ENCODE data around the gene HOGA1. TPM values are rescaled to one million over a fixed set of nuclear protein-coding genes. Genes with fewer than 3 reads are reported as not detected.
A peak's percentile ranks its signal among the peaks of the same experiment; 100 is the strongest.

HOGA1 gene
- total and polyA plus RNA-seq, 2 donors (not counting 3 experiments of a cell fraction or from before 2014, with no cell fraction given), result 0.44 to 0.91 TPM

DNA sequence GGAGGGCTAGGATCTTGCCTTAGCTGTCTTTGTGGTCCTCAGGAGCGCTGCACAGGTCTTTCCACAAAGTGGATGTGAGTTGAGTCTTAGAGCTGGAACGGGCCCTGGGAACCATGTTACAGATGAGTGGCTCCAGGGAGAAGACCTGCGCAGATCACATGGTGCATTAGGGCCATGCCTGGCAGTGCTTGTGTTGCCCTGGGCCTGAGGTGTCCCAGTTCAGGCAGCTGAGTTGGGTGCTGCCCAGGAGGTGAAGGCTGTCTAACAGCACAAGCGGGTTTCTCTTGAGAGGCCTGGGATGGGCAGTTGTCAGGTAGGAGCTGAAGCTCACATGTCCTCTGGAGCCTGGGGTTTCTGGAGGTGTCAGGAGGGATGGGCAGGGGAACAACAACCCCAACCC, 45.4 kb upstream of the HOGA1 start:
- BruUV-seq (replicated peaks), result no TSS peak
- H3K36me3 ChIP-seq (ENCODE audit: control insufficient read depth in 2 of 2, extremely low read depth in 1 of 2, insufficient read depth in 2 of 2, low read length in 2 of 2), result no peaks in the 10 kb centered on the region
- H2AFZ ChIP-seq (ENCODE audit: low read depth, low read length), result no peak overlapping the region
- H3K27me3 ChIP-seq (ENCODE audit: control insufficient read depth in 2 of 2, insufficient read depth in 2 of 2, low read length in 2 of 2), result no peaks in the 10 kb centered on the region
- no peak overlapping the region for H3K4me2 ChIP-seq (ENCODE audit: insufficient read depth, low read length)
- no peak overlapping the region for H3K9ac ChIP-seq (replicated peaks; ENCODE audit: extremely low read depth, insufficient read depth, low read length)
- H4K20me1 ChIP-seq (replicated peaks; ENCODE audit: control insufficient read depth, extremely low read depth, insufficient read depth, low read length), result no peaks in the 10 kb centered on the region
- peaks cover 44% of the 10 kb centered on the region for H3K4me1 ChIP-seq (ENCODE audit: control insufficient read depth, extremely low read depth, insufficient read depth, low read length)
- no peak overlapping the region for H3K4me3 ChIP-seq (replicated peaks in 1 of 3; ENCODE audit: insufficient read depth in 1 of 3, low read depth in 1 of 3, low read length in 3 of 3)
- H3K27ac ChIP-seq (ENCODE audit: insufficient read depth, low read depth, low read length), result peak overlapping the region; percentile 8
- peaks cover 4% of the 10 kb centered on the region for H3K79me2 ChIP-seq (ENCODE audit: control insufficient read depth, insufficient read depth, low read length)
- DNase-seq (ENCODE audit: low read depth, low spot score) (no peak), FAIRE-seq (no peak)
- no peaks in the 10 kb centered on the region for H3K9me3 ChIP-seq (replicated peaks; ENCODE audit: control insufficient read depth, insufficient read depth, low read length)
- POLR2A ChIA-PET, result no interaction called here
- intact Hi-C loops (cut with micrococcal nuclease) (no loop called here), dilution Hi-C loops (cut with MboI; ENCODE audit: extremely low pct_ligation_motif_present, low sequenced_read_pairs) (no loop called here)
- H3K9me1 ChIP-seq (replicated peaks; ENCODE audit: control insufficient read depth, extremely low read depth, insufficient read depth, low read length), result no peaks in the 10 kb centered on the region
- no peak for TF ChIP-seq GATA2 (IDR thresholded peaks at IDR 0.05; ENCODE audit: insufficient read depth, insufficient read length, low read depth, low read length)
- no peak for TF ChIP-seq MYC (IDR thresholded peaks at IDR 0.05; ENCODE audit: low read depth, low read length)
- no peak for TF ChIP-seq EZH2 (IDR thresholded peaks at IDR 0.05; ENCODE audit: borderline replicate concordance, low read depth, low read length, severe bottlenecking)
- no peak for TF ChIP-seq FOS (IDR thresholded peaks at IDR 0.05; ENCODE audit: borderline replicate concordance, insufficient read depth, low read length)
- TF ChIP-seq, protein P1, sequence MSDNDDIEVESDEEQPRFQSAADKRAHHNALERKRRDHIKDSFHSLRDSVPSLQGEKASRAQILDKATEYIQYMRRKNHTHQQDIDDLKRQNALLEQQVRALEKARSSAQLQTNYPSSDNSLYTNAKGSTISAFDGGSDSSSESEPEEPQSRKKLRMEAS (IDR thresholded peaks at IDR 0.05; ENCODE audit: insufficient read depth, insufficient read length), result no peak
- TF ChIP-seq POLR2A (IDR thresholded peaks at IDR 0.05; ENCODE audit: low read depth, low read length), result no peak
- TF ChIP-seq, protein P2, sequence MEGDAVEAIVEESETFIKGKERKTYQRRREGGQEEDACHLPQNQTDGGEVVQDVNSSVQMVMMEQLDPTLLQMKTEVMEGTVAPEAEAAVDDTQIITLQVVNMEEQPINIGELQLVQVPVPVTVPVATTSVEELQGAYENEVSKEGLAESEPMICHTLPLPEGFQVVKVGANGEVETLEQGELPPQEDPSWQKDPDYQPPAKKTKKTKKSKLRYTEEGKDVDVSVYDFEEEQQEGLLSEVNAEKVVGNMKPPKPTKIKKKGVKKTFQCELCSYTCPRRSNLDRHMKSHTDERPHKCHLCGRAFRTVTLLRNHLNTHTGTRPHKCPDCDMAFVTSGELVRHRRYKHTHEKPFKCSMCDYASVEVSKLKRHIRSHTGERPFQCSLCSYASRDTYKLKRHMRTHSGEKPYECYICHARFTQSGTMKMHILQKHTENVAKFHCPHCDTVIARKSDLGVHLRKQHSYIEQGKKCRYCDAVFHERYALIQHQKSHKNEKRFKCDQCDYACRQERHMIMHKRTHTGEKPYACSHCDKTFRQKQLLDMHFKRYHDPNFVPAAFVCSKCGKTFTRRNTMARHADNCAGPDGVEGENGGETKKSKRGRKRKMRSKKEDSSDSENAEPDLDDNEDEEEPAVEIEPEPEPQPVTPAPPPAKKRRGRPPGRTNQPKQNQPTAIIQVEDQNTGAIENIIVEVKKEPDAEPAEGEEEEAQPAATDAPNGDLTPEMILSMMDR (IDR thresholded peaks at IDR 0.05; ENCODE audit: extremely low read depth in 1 of 2, insufficient read depth in 1 of 2, low read depth in 1 of 2, low read length in 2 of 2), result no peak
- TF ChIP-seq JUN (IDR thresholded peaks at IDR 0.05; ENCODE audit: borderline replicate concordance, insufficient read depth, insufficient read length, low read depth), result no peak
- TF ChIP-seq POLR2AphosphoS5 (IDR thresholded peaks at IDR 0.05; ENCODE audit: insufficient read depth, low read depth, low read length), result no peak
- CTCF ChIA-PET, result interaction anchor here (0.9 to 6.6 kb wide), 7 partner anchors 14 to 74 kb away, joined by 3 to 93 read pairs (median 7); partner anchors contain the start of gene ANKRD2
